Tibial nerve (tissue), 4 donors: ENCODE data around the gene CORO2B.
A peak's percentile ranks its signal among the peaks of the same experiment; 100 is the strongest.

Source experiments
- EP300 ChIP-seq, 2 donors: sonication (generic); formaldehyde crosslinking; IDR thresholded peaks; one replicate each; pipeline ENCODE4 v1.6.1; 2017; ENCODE audit warnings: antibody characterized with exemption in 2 of 2, mild to moderate bottlenecking in 1 of 2
- POLR2A ChIP-seq, 2 donors: fragments of 450-650 bp; IDR thresholded peaks; one replicate each; pipeline ENCODE4 v1.6.1; 2017; ENCODE audit warnings: antibody characterized with exemption in 2 of 2, mild to moderate bottlenecking in 2 of 2, moderate library complexity in 2 of 2
- TF ChIP-seq, protein P1 (sequence below), 5 experiments: fragments of 200-600 bp in 3 of 5; fragments of 450-650 bp in 2 of 5; sonication (generic) in 3 of 5; IDR thresholded peaks; one replicate each; pipeline ENCODE4 v1.5.1; 2016 to 2019; ENCODE audit warnings: antibody characterized with exemption in 5 of 5, mild to moderate bottlenecking in 3 of 5, moderate library complexity in 2 of 5

GRCh38 chr15:68610825-68611224 is 32.0 kb downstream of the CORO2B start:
- TF ChIP-seq, protein P1, sequence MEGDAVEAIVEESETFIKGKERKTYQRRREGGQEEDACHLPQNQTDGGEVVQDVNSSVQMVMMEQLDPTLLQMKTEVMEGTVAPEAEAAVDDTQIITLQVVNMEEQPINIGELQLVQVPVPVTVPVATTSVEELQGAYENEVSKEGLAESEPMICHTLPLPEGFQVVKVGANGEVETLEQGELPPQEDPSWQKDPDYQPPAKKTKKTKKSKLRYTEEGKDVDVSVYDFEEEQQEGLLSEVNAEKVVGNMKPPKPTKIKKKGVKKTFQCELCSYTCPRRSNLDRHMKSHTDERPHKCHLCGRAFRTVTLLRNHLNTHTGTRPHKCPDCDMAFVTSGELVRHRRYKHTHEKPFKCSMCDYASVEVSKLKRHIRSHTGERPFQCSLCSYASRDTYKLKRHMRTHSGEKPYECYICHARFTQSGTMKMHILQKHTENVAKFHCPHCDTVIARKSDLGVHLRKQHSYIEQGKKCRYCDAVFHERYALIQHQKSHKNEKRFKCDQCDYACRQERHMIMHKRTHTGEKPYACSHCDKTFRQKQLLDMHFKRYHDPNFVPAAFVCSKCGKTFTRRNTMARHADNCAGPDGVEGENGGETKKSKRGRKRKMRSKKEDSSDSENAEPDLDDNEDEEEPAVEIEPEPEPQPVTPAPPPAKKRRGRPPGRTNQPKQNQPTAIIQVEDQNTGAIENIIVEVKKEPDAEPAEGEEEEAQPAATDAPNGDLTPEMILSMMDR (IDR thresholded peaks at IDR 0.05) = no peak
- TF ChIP-seq POLR2A (IDR thresholded peaks at IDR 0.05) (no peak), EP300 (IDR thresholded peaks at IDR 0.05) (peak in 1 of 2 donors; percentile 43)
